Left ventricle myocardium inferior (tissue), 1 donor: ENCODE results near the gene PLEKHG5. TPM values are rescaled to one million over a fixed set of nuclear protein-coding genes. Genes with fewer than 3 reads are reported as not detected.

Experiments used
- DNase-seq: peaks from one replicate; pipeline ENCODE4 v3.0.0-alpha.2; 2020
- H3K27ac ChIP-seq: fragments of 200-600 bp; replicated peaks from 2 replicates; pipeline ENCODE4 v1.8.0; 2021
- H3K27me3 ChIP-seq: fragments of 200-600 bp; 2 replicates; pipeline ENCODE4 v1.8.0; 2021; ENCODE audit warnings: low read depth
- H3K36me3 ChIP-seq: fragments of 200-600 bp; 2 replicates; pipeline ENCODE4 v1.8.0; 2021
- H3K4me1 ChIP-seq: fragments of 200-600 bp; 2 replicates; pipeline ENCODE4 v1.8.0; 2021
- H3K4me3 ChIP-seq: fragments of 200-600 bp; 2 replicates; pipeline ENCODE4 v1.8.0; 2021; ENCODE audit warnings: mild to moderate bottlenecking, moderate library complexity
- H3K9me3 ChIP-seq: fragments of 200-600 bp; replicated peaks from 2 replicates; pipeline ENCODE4 v1.8.0; 2021
- CTCF ChIP-seq: fragments of 200-600 bp; IDR thresholded peaks from 2 replicates; pipeline ENCODE4 v1.8.0; 2021; ENCODE audit warnings: antibody characterized with exemption, mild to moderate bottlenecking, borderline replicate concordance
- intact Hi-C: fragments of 100-400 bp; cut with micrococcal nuclease; formaldehyde crosslinking; loops from one replicate; pipeline ENCODE4 v1.11.0; 2022
- total RNA-seq: library from RNA; stranded (reverse); fragmentation: NEBNext Ultra II Directional; extraction: Animal tissue kit (Norgen Biotek cat#: 25700); gene quantifications from one replicate; pipeline ENCODE4 v1.2.1, GENCODE V29; 2021
- donor health status: DM: no; HTN: yes; CAD: no; lungs with severe emphysema.

PLEKHG5 gene
- total RNA-seq, 1 donor from 2014 or later: 16.2 TPM

GRCh38 chr1:6481820-6482219 is 9.6 kb downstream of the PLEKHG5 start:
- Histone ChIP-seq H3K4me3 (no peak overlapping the region), H3K27me3 (peaks cover 17% of the 10 kb centered on the region), H3K4me1 (peaks cover 32% of the 10 kb centered on the region), H3K36me3 (peaks cover 8% of the 10 kb centered on the region), H3K27ac (no peak overlapping the region), H3K9me3 (no peaks in the 10 kb centered on the region)
- no peak for TF ChIP-seq CTCF
- DNase-seq: no peak
- intact Hi-C loops: no loop called here

- Histone ChIP-seq H3K4me1 (peaks cover 10% of the 10 kb centered on the region), H3K4me3 (no peak overlapping the region), H3K27me3 (no peaks in the 10 kb centered on the region), H3K27ac (no peak overlapping the region), H3K36me3 (peaks cover 39% of the 10 kb centered on the region), H3K9me3 (no peaks in the 10 kb centered on the region)
- TF ChIP-seq CTCF: no peak
- intact Hi-C loops: loop anchor here (10.0 kb wide), 1 partner anchor 48 kb away; no protein-coding TSS in a partner anchor
- DNase-seq: no peak
These were observed 14.2 kb downstream of the PLEKHG5 start for GRCh38 chr1:6477039-6477820.

DNA sequence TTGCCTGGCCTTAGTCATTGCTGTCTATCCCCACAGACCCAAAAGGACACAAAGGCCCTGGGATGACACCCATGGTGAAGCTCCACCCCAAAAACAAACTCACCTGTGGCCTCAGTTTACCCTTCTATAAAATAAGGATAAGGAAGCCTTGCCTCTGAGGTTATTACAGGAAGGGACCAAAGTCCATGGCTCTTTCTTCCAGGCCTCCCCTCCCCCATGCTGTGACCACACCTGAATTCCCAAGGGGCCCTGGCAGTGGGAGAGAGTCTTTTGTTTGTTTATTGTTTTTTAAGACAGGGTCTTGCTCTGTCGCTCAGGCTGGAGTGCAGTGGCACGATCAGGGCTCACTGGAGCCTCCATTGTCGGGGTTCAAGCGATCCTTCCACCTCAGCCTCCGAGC is 15.0 kb downstream of the PLEKHG5 start:
- H3K4me1 ChIP-seq: peaks cover 10% of the 10 kb centered on the region
- no peak overlapping the region for H3K27ac ChIP-seq
- H3K4me3 ChIP-seq: no peak overlapping the region
- no peaks in the 10 kb centered on the region for H3K27me3 ChIP-seq
- DNase-seq: no peak
- intact Hi-C loops: loop anchor here (10.0 kb wide), 1 partner anchor 48 kb away; no protein-coding TSS in a partner anchor
- no peaks in the 10 kb centered on the region for H3K9me3 ChIP-seq
- no peak for TF ChIP-seq CTCF
- H3K36me3 ChIP-seq: peaks cover 47% of the 10 kb centered on the region

GRCh38 chr1:6475381-6476133 is 15.9 kb downstream of the PLEKHG5 start:
- peaks cover 10% of the 10 kb centered on the region for H3K4me1 ChIP-seq
- H3K36me3 ChIP-seq: peaks cover 56% of the 10 kb centered on the region
- DNase-seq: peak; percentile 57
- no peak overlapping the region for H3K4me3 ChIP-seq
- no peaks in the 10 kb centered on the region for H3K27me3 ChIP-seq
- no peaks in the 10 kb centered on the region for H3K9me3 ChIP-seq
- H3K27ac ChIP-seq: no peak overlapping the region
- peak; percentile 93 for TF ChIP-seq CTCF
- intact Hi-C loops: loop anchor here (10.0 kb wide), 1 partner anchor 49 kb away; no protein-coding TSS in a partner anchor

DNA sequence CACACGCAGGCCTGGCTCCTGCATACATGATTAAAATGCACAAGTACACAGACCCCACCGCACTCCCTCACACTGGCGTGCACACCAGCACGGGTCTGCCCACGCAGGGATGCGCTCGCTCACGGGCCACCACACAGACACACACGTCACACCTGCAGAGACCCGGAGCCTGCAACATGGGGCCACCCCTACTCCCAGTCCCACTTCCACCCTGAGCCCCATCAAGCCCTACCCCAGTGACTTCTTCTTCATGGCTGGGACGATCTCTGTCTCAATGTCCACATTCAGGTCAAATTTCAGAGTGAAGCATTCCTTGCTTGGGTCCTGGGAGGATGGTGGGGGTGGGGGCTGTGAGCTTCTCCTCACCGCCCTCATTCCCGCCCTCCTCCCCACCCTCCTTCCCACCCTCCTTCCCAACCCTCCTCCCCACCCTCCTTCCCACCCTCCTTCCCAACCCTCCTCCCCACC is 16.6 kb downstream of the PLEKHG5 start:
- TF ChIP-seq CTCF: no peak
- Histone ChIP-seq H3K4me1 (peaks cover 10% of the 10 kb centered on the region), H3K9me3 (no peaks in the 10 kb centered on the region), H3K27me3 (no peaks in the 10 kb centered on the region), H3K36me3 (peaks cover 63% of the 10 kb centered on the region), H3K27ac (no peak overlapping the region), H3K4me3 (no peak overlapping the region)
- no peak for DNase-seq
- intact Hi-C loops: loop anchor here (10.0 kb wide), 1 partner anchor 50 kb away; no protein-coding TSS in a partner anchor
